ENCODE results near the gene UGT1A1.

Gene UGT1A1

DNA sequence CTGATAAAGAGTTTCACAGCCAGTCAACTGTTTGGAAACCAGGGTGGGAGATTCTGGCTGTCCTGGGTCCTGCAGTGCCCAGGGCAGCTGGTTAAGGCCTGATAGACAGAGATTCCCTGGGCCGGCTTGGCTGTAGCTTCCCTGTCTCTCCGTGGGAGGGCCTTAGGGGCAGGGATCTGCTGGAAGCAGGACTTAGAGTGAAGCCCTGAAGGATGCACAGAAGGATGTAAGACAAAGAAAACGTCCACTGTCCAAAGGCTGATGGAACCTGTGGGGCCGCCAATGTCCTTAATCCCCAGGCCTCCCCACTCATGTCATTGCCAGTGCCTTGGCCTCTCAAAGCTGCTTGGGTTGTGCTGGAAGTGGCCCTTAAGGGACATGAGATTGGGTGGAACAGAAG lies 51.0 kb downstream of the UGT1A1 start:
- DNase-seq (ENCODE audit: insufficient read length, low spot score) (no peak), FAIRE-seq (no peak)
- TF ChIP-seq POLR2A (IDR thresholded peaks at IDR 0.05; ENCODE audit: low read depth, low read length) = no peak

DNA sequence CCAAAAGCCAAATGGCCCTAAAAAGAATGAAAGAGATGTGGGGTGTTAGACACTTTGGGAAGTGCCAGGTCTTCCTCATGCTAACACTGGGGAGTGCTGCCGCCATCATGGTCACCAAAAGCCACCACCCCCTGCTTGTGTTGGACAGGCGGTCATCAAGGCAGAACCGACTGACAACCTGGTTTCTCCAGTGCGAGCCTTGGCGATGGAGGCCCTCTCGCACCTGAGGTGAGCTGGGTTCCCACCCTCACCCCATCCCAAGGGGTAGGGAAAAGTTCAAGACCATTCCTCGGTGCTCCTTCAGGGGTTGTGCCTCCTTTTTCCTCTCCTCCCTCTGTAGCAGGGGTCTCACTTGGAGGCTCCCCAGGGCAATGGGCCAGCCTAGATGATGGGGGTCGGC lies 51.7 kb downstream of the UGT1A1 start:
- no peak for FAIRE-seq
- no peak for TF ChIP-seq POLR2A (IDR thresholded peaks at IDR 0.05; ENCODE audit: low read depth, low read length)

DNA sequence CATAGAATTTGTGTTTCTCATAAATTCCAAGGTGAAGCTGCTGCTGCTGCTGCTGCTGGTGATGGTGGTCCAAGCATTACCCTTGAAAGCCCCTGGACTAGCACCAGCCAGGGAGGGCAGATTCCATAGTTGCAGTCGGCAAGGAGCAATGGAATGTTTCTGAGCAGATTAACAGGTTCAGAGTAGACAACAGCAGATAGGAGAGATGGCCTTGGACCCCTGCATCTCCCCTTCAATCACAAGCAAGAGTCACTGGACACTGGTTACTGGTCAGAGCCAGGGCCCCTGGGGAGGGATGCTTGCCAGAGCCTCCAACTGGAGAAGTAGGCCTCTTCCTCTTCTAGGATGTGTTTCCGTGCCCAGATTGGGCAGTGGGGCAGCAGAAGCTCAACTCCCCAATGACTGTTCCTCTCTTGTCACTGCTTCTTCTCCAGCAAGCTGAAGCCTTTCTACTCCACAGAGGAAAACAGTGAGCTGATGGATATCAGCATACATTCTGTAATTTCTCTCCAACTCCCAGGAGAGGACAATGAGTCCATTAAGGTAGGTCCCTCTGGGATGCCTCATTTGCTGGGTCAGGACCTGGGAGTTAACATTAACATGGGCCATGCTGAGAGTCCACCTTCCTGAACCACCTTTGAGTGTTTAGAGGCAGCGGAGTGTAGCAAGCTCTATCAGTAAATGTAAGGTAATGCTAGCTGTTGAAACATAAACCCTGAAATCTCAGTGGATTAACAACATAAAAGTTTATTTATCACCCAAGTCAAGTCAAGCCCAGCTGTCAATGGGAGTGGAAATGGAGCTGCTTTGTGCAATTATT lies 53.4 kb downstream of the UGT1A1 start:
- no peak for TF ChIP-seq POLR2A (IDR thresholded peaks at IDR 0.05; ENCODE audit: low read depth, low read length)
- no peak for DNase-seq (ENCODE audit: insufficient read length, low spot score)
- no peak for FAIRE-seq

More for the DNA sequence above, 51.7 kb downstream of the UGT1A1 start:
- no peak for DNase-seq (ENCODE audit: insufficient read length, low spot score)

DNA sequence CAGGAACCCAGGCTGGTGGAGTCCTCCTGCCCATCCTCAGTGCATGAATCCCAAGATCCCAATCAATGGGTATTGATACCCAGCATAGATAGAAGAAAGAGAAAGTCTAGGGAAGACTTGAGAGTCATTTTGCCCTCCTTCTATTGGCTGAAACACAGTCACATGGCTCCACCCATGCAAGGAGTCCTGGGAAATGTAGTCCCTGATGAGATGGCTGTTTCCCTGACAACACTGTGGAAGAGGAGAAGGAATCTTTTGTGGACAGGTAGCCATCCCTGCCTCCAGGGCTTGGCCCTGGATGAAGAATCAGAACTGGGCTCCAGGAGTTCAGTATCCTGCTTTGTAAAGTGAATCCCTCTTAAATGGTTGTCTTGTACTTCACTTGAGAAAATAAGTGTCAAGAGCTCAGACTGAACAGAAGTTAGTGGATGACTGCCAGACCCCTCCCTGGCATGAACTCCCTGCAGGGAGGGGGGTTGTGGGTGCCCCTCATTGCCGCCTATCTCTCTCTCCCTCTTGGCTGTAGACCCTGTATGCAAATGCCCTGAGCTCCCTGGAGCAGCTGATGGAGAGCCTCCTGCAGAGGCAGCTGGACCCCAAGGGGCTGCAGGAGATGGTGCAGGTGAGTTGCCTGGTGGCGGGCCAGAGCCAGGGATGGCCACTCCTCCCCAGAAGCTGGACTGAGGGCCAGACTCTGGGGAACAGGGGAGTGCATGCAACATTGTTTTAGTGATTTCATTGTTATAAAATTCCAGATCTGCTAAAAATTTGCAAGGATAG lies 54.2 kb downstream of the UGT1A1 start:
- FAIRE-seq = no peak
- peak; percentile 27 for DNase-seq (ENCODE audit: insufficient read length, low spot score)
- TF ChIP-seq POLR2A (IDR thresholded peaks at IDR 0.05; ENCODE audit: low read depth, low read length) = no peak

DNA sequence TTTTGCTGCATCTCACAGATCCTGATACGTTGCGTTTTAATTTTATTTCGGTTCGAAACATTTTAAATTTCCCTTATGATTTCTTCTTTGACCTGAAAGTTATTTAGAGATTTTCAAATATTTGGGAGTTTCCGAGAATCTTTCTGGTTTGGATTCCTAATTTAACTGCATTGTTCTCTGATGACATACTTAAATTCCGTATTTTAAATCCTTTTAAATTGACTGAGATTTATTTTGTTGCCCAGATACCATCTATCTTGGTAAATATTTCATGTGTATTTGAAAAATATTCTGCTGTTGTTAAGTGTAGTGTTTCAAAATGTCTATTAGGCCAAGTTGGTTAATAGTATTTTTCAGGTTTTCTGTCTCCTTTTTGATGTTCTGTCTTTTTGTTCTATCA lies 55.8 kb downstream of the UGT1A1 start:
- DNase-seq (ENCODE audit: insufficient read length, low spot score) (no peak), FAIRE-seq (no peak)
- TF ChIP-seq POLR2A (IDR thresholded peaks at IDR 0.05; ENCODE audit: low read depth, low read length) = no peak

DNA sequence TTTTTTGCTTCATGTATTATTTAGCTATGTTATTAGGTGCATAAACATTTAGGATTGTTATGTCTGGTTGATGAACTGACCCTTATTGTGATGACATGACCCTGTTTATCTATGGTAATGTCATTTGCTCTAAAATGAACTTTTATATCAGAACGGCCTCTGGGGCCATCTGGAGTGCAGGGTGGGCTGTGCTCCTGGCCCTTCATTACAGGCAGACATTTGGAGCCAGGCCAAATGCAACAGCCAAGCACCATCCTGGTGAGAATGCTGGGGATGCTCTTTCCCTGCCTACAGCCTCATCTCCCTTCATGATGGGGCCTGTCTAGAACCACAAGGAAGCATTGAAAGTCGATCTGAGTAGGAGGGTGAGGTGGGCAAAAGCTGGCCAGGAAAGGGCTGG lies 56.3 kb downstream of the UGT1A1 start:
- FAIRE-seq (no peak), DNase-seq (ENCODE audit: insufficient read length, low spot score) (no peak)
- no peak for TF ChIP-seq POLR2A (IDR thresholded peaks at IDR 0.05; ENCODE audit: low read depth, low read length)

DNA sequence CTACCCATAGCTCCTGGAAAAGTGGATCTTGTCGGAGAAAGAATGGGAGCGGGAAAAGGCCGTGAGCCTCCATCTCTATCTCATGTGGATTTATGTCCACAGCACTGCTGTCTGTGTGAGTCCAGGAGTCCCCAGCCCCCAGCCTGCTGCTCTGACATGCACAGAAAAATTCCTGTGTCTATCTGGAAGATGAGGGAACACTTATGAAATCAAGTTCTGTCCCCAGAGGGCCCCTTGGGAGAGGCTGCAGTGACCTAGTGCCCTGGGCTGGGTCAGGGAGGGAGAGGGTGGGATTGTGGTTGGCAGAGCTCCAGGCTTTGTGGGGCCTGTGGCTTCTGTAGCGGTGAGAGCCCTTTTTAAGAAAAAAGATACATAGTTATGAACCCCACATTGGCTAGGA lies 56.7 kb downstream of the UGT1A1 start:
- TF ChIP-seq POLR2A (IDR thresholded peaks at IDR 0.05; ENCODE audit: low read depth, low read length) = no peak
- FAIRE-seq (no peak), DNase-seq (ENCODE audit: insufficient read length, low spot score) (no peak)

DNA sequence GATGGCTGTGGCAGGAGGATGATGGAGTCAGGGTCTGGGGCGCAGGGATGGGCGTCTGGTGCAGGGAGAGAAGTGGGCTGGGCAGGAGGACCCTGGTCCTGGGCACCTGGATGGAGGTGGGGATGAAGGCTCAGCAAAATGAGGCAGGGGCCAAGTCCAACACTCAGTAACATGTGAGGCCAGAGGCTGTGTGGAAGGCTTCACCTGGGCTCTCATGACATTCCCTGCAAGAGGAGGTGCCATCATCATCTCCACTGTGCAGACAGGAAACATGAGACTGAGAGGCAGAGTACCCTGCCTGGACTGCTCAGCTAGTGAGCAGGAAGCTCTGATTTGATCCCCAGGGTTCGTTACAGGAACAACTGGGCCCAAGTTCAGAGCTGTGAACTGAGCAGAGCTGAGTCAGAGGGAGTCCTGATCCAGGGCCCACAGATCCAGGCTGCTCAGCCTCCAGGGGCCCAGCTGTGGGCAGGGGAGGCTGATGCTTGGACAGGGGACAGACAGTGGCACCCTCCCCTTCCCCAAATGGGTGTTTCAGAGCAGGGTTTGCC lies 57.4 kb downstream of the UGT1A1 start:
- DNase-seq (ENCODE audit: insufficient read length, low spot score) (no peak), FAIRE-seq (no peak)
- no peak for TF ChIP-seq POLR2A (IDR thresholded peaks at IDR 0.05; ENCODE audit: low read depth, low read length)

DNA sequence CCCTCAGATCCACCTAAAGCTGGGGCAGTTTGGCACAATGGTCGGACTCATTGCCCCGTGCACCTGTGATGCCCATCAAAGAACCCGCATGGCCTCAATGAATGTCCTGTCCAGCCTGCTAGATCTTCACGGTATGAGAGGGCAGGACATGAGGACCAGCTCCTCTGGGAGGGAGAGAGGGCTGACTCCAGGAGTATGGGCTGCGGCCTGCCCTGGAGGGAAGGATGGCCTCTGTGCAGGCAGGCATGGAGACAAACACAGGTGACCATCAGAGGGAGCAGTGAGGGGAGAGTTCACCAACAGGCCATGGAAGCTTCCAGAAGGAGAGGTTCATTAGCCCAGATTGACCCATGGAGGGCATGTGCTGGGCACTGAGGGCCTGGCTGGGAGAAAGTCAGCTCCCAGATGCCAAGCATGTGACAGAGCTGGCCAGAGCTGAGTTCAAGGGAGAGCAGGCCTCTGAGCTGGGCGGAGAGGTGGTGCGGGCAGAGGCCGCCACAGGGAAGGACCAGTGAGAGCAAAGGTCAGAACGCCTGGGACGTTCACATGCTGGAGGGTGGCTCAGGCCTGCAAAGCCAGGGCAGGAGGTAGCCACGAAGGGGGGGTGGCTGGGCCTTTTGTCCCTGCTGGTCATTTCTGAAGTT lies 58.0 kb downstream of the UGT1A1 start:
- no peak for TF ChIP-seq POLR2A (IDR thresholded peaks at IDR 0.05; ENCODE audit: low read depth, low read length)
- no peak for FAIRE-seq
- DNase-seq (ENCODE audit: insufficient read length, low spot score) = no peak

DNA sequence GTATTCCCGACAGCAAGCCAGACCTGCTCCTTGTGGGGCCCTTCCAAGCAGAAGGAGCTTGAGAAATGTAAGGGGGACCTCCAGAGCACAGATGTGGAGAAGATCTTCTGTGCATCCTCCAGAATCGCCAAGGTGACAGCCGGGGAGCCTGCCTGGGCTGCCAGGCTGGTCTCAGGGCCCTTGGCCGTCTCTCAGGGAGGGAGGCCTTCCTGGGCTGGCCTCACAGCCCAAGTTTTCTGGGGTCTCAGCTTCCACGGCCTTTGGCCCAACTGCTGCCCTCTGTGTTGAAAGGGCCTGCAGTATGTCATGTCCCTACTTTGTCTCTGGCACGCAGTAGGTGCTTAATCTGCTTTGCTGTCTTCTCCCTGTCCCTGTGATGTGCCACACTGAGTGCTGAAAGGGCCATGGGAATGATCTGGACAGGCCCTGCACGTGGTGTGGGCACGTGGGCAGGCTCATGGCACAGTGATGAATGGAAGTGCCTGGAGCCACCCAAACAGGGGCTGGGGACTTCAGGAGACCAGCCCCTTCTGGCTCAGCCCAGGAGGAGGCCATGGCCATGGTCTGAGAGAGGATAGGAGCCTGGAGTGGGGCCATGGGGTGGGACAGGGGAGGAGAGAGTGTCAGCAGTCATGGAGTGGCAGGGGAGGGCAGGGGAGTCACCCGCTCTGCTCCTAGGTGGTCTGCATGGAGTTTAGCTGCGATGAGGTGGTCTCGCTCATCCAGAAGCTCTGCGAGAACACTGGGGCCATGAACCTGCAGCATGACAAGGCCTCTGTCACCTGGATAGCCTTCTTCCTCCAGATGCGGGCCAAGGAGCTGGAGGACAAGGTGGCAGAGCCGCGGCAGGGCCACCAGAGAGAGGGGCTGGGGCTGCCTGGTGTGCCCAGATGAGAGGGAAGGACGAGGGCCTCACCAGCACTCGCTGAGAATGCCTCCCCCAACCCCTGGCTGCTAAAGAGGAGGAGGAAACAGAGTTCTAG lies 58.9 kb downstream of the UGT1A1 start:
- FAIRE-seq = no peak
- DNase-seq (ENCODE audit: insufficient read length, low spot score) = no peak
- no peak for TF ChIP-seq POLR2A (IDR thresholded peaks at IDR 0.05; ENCODE audit: low read depth, low read length)

DNA sequence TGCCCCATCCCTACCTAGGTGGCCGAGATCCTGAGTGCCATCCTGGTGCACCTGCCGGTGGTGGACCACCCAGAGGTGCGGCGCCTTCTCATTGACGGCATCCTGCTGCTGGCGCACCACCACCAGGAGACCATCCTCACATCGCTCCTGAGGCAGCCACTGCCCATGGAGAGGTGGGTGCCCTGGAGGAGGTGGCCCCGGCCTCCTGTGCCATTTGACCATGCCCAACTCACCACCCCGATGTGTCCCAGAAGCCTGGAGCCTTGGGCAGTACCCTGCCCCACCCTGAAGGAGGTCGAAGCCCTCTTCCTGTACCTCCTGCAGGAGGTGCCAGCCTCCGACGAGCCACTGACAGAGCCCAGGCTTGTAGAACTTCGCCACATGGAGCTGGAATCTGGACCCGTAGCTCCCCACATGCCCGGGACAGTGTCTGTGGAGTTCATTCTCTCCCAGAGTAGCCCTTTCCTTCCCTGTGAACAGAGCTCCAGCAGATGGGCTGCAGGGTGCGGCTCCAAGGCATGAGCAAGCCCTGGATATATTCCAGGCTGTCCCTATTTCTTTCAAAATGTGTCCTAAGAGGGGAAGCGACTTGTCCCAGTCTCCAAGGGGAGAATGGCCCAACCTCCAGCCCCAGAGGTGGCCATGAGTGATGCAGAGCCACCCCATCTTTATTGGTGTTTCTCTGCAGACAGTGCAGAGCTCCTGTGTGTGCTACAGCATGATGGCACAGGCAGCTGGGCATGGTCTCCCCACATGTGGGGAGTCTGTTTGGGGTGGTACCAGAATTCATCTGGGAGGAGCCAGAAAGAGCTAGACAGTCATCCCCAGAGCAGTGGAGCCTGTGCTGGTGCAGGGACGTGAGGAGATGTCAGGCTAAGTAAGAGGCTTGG lies 60.1 kb downstream of the UGT1A1 start:
- DNase-seq (ENCODE audit: insufficient read length, low spot score) (no peak), FAIRE-seq (no peak)
- TF ChIP-seq POLR2A (IDR thresholded peaks at IDR 0.05; ENCODE audit: low read depth, low read length) = no peak

DNA sequence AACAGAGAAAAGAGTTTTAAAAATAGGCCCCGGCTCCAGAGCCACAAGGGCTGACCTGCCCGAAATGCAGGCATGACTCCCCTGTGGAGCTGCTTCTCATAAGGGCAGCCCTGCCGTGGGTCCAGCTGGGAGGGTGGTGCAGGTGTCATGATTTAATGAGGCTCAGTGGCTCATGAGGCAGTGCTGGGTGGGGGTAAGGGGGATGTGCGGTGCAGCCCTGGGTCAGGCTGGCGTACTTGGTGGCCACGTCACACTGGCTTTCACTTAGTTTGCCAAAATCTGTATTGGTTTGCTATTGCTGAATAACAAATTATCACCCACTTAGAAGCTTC lies 60.7 kb downstream of the UGT1A1 start:
- no peak for TF ChIP-seq POLR2A (IDR thresholded peaks at IDR 0.05; ENCODE audit: low read depth, low read length)
- DNase-seq (ENCODE audit: insufficient read length, low spot score) (no peak), FAIRE-seq (no peak)
